Activated naive CD4-positive, alpha-beta T cell (primary cell): ENCODE results near the gene CREB3L1.
"Not testable (repeated sequence)": the region's sequence is repeated elsewhere in the genome, so short reads cannot be mapped to it uniquely, and the experiment has no call there.

ENCODE experiments used
- DNase-seq, 4 experiments: peaks; one replicate each; lab custom pipeline; 2025; lab: John Stamatoyannopoulos, UW

The CREB3L1 gene

GRCh38 chr11:46296528-46297448, 19.3 kb downstream of the CREB3L1 start:
- peak in 1 of 4 experiments; percentile 5 for DNase-seq

GRCh38 chr11:46298699-46299433, 21.4 kb downstream of the CREB3L1 start:
- no peak for DNase-seq

GRCh38 chr11:46299451-46299961, 22.0 kb downstream of the CREB3L1 start:
- DNase-seq = no peak

DNA sequence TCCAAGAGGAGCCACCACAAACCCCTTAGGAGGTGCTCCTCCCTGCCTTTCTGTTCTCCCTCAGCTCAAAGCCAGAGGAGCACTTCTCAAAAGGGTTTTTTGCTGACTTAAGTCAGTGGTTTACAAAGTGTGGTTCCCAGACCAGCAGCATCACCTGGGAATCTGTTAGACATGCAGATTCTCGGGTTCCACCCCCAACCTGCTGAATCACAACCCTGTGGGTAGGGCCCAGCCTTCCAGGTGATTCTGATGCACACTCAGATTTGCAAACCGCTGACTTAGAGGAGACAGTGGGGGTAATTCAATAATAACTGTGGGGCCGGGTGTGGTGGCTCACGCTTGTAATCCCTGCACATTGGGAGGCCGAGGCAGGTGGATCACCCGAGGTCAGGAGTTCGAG, 22.8 kb downstream of the CREB3L1 start:
- no peak for DNase-seq

GRCh38 chr11:46302866-46303265, 25.4 kb downstream of the CREB3L1 start:
- no peak for DNase-seq

- not testable (repeated sequence) for DNase-seq
Observed at GRCh38 chr11:46304036-46304435, 26.6 kb downstream of the CREB3L1 start.

- DNase-seq = no peak
Observed at GRCh38 chr11:46304605-46305179, 27.2 kb downstream of the CREB3L1 start.

DNA sequence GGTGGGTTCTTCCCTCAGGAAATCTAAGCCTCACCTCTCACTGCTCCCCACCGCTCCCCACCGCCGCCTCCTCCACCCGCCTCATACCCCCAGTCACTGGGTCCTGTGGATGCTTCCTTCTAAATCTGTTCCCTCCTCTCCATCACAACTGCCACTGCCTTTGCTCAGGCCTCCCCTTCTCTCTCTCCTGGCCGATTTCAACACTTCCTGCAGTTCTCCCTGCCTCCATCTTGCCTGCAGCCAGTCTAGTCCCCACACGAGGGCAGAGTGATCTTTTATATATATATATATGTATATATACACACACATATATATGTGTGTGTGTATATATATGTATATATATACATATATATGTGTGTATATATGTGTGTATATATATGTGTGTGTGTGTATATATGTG, 27.8 kb downstream of the CREB3L1 start:
- no peak for DNase-seq

DNA sequence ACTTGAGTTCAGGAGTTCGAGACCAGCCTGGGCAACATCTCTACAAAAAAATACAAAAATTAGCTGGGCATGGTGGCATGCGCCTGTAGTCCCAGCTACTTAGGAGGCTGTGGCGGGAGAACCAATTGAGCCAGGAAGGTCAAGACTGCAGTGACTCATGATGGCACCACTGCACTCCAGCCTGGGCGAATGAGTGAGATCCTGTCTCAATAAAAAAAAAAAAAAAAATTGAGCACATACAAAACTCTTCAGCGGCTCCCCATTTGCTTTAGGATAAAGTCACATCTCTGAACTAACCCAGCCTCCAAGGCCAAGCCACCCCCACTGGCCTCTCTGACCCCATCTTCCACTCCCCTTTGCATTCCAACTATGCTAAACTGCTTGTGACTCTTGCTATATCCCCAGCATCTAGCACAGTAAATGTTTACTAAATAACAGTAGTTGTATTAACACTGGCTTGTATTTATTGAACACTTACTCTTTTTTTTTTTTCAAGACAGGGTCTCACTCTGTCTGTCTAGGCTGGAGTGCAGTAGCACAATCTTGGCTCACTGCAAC, 28.9 kb downstream of the CREB3L1 start:
- no peak for DNase-seq

DNA sequence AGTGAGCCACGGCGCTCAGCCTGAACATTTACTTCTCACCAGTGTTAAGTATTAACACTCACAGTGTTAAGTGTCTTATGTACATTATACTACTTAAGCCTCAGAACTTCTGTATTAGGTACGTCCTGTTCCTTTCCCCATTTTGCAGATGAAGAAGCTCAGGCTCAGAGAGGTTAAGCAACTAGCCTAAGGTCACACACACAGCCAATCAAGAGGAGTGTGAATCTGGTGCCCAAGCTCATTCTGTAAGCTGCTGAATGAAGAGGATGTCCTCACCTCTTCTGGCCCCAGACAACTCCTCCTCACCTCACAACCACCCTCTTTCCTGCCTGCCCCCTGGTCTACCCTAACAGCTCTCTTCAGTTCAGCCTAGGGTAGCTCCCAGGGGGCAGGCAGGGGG, 29.9 kb downstream of the CREB3L1 start:
- no peak for DNase-seq

GRCh38 chr11:46307785-46308341, 30.4 kb downstream of the CREB3L1 start:
- no peak for DNase-seq

- DNase-seq = peak; percentile 26 to 53 (median 48)
Observed at GRCh38 chr11:46308631-46309419, 31.4 kb downstream of the CREB3L1 start.

DNA sequence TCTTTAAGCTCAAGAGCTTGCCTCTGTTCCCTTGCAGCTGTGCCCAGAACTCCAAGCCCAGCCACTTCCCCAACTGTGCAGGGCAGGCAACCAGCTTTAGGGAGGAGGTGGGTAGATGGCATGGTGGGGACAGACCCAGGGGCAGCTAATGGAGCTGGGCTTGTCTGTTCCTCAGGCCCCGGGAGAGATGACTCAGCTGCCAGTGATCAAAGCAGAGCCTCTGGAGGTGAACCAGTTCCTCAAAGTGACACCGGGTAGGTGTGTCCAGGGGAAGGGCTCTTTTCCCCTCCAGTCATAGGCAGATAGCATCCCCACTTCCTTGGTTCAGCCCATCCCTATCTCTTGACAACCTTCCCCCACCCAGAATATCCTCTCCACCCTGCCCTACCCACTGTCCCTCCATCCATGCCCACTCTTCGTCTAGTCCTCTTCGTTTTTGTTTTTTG, 32.4 kb downstream of the CREB3L1 start:
- DNase-seq = no peak

- peak; percentile 31 to 68 (median 60) for DNase-seq
Observed at GRCh38 chr11:46315033-46315738, 37.7 kb downstream of the CREB3L1 start.

DNA sequence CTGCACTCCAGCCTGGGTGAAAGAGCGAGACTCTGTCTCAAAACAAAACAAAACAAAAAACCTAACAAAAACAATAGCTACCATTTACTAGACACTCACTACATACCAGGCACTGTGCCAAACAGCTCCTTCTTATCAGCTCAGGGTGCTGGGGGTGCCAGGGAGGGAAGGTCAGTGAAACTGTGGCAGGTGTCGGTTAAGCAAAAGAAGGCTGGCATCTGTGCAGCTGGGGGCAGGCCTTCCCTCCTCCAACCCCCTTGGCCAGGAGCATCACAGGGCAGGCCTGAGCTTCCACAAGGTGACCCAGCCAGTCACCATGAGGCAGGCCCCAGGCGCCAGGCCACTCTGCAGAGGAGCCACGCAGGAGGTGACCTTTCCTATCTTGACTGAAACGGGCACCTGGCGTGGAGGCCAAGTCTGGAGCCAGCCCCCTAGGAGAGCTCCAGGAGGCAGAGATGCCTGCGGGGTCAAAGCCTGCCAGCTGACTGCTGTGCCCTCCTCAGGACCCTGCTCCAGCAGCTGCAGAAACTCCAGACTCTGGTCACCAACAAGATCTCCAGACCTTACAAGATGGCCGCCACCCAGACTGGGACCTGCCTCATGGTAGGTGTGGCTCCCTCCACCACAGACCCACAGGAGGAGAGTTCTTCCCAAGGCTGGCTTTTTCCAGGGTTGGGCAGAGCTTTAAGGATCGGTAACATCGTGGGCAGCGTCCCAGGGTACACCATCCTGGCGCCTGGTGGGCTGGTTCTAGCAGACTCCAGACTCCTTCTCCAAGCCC, 38.5 kb downstream of the CREB3L1 start:
- no peak for DNase-seq

DNA sequence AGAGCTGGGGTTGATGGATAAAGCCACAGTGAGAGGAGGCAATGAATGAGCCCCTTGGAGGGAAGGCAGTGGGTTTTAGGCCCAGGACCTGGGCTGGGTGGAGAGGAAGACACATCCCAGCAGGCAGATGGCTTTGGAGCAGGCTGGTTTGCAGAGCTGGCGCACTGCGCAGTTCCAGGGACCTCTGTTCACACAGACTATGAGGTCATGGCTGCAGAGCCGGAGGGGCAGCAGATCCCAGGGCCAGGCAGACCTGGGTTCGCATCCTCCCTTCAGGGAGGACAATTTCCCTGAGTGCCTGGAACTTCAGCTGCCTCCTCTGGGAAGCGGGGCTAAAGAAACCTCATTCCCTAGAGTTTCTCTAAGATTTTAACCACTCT, 41.6 kb downstream of the CREB3L1 start:
- DNase-seq = no peak

DNA sequence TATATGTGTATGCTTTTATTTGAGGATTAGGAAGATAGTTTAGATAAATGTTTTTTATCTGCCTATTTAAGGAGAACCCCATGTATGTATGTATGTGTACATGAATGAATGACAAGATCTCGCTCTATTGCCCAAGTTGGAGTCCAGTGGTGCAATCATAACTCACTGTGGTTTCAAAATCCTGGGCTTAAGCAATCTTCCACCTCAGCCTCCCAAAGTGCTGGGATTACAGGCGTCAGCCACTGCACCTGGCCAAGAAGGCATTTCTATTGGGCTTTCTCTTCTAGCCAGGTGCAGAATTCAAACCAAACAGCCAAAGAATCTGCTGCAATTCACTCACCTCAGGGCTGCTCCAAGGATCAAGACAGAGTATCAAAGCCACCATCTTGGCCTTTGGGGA, 44.3 kb downstream of the CREB3L1 start:
- DNase-seq = no peak

GRCh38 chr11:46322759-46323158, 45.3 kb downstream of the CREB3L1 start:
- no peak for DNase-seq

DNA sequence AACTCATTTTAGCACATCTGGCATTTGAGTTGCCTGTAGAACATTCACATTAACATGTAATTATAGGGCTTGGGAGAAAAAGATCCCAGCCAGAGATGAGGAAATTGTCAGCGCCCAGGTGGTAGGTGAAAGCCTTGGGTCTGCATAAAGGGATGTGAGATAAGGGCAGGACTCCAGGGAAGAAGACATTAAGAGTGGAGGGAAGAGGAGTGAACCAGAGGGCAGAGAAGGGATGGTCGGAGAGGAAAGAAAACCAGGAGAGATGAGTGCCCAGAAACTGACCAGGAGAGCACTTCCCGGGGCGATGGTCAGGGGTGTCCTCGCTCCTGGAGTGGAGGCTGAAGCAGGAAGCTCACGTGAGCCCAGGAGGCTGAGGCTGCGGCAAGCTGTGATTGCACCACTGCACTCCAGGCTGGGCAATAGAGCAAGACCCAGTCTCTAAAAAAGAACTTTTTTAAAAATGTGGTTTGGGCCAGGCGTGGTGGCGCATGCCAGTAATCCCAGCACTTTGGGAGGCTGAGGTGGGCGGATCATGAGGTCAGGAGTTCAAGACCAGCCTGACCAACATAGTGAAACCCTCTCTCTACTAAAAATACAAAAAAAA, 49.5 kb downstream of the CREB3L1 start:
- DNase-seq = no peak
